Mucosa of gallbladder (tissue), 1 donor: ENCODE results near the gene SYNCRIP. TPM values are rescaled to one million over a fixed set of nuclear protein-coding genes. Genes with fewer than 3 reads are reported as not detected.
"Not testable (repeated sequence)": the region's sequence is repeated elsewhere in the genome, so short reads cannot be mapped to it uniquely, and the experiment has no call there.

Experiments used
- DNase-seq: peaks from one replicate; pipeline ENCODE4 v3.0.0-alpha.2; 2020; ENCODE audit warnings: low spot score
- total RNA-seq: library from RNA; stranded (reverse); gene quantifications from one replicate; pipeline ENCODE4 v1.2.1, GENCODE V29; 2021
- donor health status: DM: no; HTN: no; CAD: no.

Gene SYNCRIP
- total RNA-seq, 1 donor from 2014 or later: 63.8 TPM

- DNase-seq: peak; percentile 22
These were observed 27.9 kb upstream of the SYNCRIP start for GRCh38 chr6:85670573-85670972.

GRCh38 chr6:85669735-85670194, 27.1 kb upstream of the SYNCRIP start:
- no peak for DNase-seq

- no peak for DNase-seq
These were observed 19.6 kb upstream of the SYNCRIP start for GRCh38 chr6:85662251-85662650.

- DNase-seq: no peak
These were observed 17.5 kb upstream of the SYNCRIP start for GRCh38 chr6:85660181-85660611.

GRCh38 chr6:85650606-85651005, 7.9 kb upstream of the SYNCRIP start:
- DNase-seq: no peak

GRCh38 chr6:85644279-85644762, 1.6 kb upstream of the SYNCRIP start:
- DNase-seq: no peak

- peak; percentile 88 for DNase-seq
These were observed 1.0 kb upstream of the SYNCRIP start for GRCh38 chr6:85643537-85644278.

GRCh38 chr6:85641897-85642773, 551 bp downstream of the SYNCRIP start:
- DNase-seq: peak; percentile 60

GRCh38 chr6:85641522-85641896, 1.2 kb downstream of the SYNCRIP start:
- DNase-seq: no peak

GRCh38 chr6:85640821-85641220, 1.9 kb downstream of the SYNCRIP start:
- DNase-seq: no peak

GRCh38 chr6:85637579-85637978, 5.1 kb downstream of the SYNCRIP start:
- no peak for DNase-seq

GRCh38 chr6:85632164-85632942, 10.3 kb downstream of the SYNCRIP start:
- no peak for DNase-seq

GRCh38 chr6:85631117-85631516, 11.6 kb downstream of the SYNCRIP start:
- DNase-seq: not testable (repeated sequence)

- no peak for DNase-seq
These were observed 14.3 kb downstream of the SYNCRIP start for GRCh38 chr6:85628353-85628752.

GRCh38 chr6:85620308-85620707, 22.4 kb downstream of the SYNCRIP start:
- no peak for DNase-seq

GRCh38 chr6:85614780-85615179, 27.9 kb downstream of the SYNCRIP start:
- no peak for DNase-seq

- no peak for DNase-seq
These were observed 29.8 kb downstream of the SYNCRIP start for GRCh38 chr6:85612690-85613474.

- no peak for DNase-seq
These were observed 32.3 kb downstream of the SYNCRIP start for GRCh38 chr6:85610182-85610895.

GRCh38 chr6:85602100-85602499, 40.6 kb downstream of the SYNCRIP start:
- DNase-seq: no peak

- DNase-seq: no peak
These were observed 41.9 kb downstream of the SYNCRIP start for GRCh38 chr6:85600713-85601313.
